HG03095 (cell line): ENCODE data around the gene PCDH9.

Source experiments
- ATAC-seq: cut with Tn5 transposase; IDR thresholded peaks from one replicate; pipeline ENCODE4 v1.9.1; 2021; ENCODE audit warnings: moderate library complexity; ENCODE audit not compliant: unreplicated experiment

PCDH9 gene

DNA sequence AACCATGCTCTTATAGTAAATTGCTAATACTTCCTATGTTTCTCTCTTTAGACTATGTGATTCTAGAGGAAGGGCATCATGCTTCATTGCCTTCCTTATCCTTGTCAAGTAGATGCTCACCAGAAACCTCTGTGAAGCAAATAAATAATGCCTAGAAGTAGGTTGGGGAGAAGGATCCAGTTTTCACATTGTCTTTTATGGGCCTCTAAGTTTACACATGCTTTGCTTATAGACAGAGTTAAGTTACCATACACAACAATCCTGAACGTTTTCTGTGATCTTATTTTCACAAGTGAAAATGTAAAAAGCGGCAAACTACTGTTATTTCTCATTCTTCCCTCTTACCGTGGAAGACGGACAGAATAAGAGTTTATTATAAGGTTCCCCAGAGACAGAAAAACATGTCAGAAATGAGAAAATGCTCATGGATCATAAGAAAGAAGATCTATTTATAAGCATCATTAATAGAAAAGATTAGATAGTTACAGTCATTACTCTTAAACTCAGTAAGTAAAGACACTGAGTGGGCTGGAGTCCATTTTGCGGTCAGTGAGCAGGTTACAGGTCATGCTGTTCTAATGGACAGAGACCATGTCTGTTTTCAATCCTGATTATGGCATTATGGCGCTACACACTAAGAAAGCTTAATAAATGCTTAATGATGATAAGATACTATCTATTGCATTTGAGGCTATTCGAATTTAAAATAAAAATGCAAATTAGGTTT lies 723.9 kb downstream of the PCDH9 start:
- ATAC-seq: no peak

DNA sequence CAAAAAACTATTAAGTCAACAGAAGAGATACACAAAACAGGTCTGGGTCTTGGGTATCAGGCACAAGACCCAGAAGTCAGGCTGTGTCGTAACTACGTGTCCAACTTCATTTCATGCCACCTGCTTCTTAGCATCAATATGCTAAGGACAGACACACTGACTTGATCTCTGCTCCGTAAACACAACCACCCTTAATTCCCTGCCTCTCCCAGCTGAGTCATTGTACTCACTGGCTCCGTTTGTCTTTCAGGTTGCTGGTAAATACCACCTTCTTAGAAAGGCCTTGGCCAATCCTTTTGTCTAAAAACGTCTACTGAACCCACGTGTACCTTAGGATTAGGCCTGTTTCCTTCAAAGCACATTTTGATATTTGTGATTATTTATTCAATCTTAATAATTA lies 726.2 kb downstream of the PCDH9 start:
- no peak for ATAC-seq

DNA sequence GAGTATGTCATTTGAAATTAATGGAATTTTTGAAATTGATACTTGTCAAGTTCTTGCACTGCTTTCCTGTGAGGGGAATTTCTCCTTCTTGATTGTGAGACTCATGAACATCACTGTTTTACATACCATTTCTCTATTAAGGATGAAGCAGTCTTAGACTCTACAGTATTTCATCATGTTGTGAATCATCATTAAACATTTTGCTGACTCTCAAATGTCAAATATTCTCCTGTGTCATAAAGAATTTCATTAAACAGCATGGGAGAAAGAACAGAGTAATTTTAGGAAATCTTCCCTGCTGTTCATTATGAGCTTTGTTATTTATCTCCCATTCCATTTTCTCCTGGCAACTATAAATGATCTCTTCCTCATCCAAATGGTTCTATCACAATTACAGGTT lies 729.0 kb downstream of the PCDH9 start:
- ATAC-seq: no peak

DNA sequence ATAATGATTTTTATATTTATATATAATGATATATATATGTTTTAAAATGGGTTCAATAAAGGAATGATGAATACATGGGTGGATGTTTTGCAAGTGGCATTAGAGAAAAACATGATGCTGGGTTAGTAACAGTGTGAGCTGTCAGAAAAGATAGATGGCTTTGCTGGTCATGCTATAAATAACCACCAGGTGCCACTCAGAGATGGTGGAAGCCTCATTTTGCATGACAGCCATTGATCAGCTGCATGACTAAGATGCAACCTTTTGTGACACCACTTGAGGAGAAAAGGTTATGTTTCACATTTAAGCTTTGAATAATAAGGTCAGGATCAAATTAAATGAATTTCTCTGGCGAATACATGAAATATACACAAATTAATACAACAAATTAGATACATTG lies 737.7 kb downstream of the PCDH9 start:
- ATAC-seq: no peak

DNA sequence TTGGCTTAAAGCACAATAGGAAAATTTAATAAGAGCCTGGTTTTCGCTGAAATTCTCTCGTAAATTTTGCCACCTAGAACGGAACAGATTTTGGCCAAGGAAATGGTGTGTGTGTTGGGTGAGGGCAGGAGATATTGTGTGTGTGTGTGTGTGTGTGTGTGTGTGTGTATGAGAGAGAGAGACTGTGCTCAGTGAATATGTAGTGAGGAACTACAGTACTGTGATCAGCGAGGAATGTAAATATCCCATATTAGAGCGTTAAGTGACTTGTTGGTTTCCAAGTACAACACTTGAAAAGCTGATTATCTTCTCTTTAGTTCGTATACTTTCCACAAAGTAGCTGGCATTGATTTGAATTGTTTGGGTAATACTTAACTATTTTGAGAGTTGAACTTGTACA lies 738.9 kb downstream of the PCDH9 start:
- no peak for ATAC-seq

DNA sequence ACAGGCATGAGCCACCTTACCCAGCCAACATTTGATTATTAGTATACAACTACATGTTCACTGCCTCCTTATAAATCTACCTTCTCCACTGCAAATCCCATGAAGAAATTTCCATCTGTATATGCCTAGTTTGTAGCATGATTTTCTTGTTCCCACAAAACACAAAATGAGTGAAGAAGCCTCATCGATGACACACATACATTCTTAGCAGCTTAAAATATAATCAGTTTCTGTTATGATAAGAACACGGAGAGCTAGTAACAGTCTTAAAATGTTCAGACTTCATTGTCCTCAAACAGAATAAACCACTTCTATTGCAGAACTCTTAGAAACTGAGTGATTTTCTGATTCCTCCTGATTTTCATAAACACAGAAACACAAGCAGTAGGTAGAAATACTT lies 740.5 kb downstream of the PCDH9 start:
- no peak for ATAC-seq

DNA sequence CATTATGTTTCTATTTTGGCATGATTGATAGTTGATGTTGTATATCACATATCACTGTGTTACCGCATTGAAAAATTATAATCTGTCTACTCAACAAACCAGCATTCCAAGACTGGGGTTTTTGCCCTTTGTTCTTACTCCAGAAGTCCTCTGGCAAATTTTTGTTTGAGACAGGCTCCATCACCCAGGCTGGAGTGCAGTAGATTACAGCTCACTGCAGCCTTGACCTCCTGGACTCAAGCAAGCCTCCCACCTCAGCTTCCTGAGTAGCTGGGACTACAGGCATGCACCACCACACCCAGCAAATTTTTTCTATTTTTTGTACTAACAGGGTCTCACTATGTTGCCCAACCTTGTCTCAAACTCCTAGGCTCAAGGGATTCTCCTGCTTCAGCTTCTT lies 741.0 kb downstream of the PCDH9 start:
- no peak for ATAC-seq

DNA sequence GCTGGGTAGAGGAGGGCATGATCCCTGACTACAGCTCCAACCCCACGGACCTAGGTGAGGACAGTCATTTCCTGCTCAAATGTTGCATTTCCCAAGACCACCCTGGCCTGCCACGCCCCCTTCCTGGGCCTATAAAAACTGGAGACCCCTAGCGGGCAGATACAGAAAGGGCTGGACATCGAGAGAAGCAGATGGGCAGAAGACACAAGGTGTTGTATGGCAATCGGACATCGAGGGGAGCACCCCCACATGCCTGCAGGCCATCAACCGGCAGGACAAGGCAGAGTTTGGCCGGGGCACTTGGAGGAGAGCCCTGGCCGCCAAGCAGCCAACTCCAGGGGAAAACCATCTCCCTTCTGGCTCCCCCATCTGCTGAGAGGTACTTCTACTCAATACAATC lies 746.4 kb downstream of the PCDH9 start:
- no peak for ATAC-seq

DNA sequence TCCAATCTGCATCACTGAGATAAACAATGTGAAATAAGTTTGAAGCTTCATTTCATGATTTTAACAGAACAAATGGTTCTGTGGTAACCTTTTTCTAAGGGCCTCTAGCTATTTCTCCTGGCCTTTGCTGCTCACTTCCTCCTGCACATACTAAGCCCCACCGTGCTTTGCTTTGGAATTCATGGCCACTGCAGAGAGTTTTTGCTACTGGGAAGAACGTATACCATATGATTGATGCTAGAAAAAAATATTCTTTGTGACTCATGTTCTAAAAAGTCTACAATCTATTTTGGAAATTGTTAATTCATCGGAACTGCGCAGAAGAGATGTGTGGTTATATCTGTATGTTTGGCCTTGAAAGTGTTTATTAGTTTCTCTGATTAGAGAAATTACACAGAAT lies 747.3 kb downstream of the PCDH9 start:
- no peak for ATAC-seq

DNA sequence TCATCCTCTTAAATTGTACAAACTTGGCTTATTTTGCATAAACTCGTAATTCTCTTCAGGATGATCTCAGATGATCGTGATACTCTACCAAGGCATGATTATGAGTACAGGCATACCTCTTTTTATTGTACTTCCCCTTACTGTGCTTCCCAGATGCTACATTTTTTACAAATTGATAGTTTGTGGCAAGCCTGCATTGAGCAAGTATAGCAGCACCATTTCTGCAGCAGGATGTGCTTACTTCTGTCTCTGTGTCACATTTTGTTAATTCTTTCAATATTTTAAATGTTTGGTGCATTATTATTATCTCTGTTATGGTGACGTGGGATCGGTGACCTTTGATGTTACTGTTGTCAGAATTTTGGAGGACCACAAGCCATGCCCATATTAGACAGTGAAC lies 752.3 kb downstream of the PCDH9 start:
- ATAC-seq: no peak

DNA sequence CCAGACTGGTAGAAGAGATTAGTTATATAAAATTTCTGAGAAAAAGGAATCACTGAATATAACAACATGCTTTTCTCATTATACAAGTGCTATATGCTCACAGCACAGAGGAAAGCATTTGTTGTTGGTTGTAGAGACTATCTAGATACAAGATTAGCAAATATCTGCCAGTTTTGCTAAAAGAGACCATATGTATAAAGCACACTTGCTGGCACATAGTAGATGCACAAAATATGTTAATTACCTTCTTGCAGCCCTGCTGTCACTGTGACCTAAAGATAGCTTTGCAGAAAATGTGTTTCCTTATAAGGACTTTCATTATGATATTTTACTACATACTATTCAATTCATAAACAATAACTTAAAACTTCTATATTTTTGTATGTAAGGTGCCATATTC lies 755.1 kb downstream of the PCDH9 start:
- ATAC-seq: no peak

DNA sequence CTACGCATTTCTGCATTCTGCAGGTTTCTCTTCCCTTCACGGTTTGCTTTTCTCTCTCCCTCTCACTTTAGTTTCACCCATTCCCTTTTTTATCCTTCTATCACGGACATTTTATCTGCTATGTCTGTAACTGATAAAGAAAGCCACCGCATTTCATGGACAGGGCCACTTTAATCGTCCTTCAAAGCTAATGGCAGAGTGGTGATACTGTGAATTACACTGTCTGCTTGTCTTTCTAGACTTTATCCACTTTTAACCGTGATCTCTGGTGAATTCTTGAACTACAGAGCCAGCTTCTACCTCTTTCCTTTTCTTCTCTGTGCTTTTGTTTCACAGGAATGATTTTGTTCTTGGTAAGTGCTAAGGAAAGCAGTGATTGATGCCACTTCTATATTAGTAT lies 760.4 kb downstream of the PCDH9 start:
- no peak for ATAC-seq

DNA sequence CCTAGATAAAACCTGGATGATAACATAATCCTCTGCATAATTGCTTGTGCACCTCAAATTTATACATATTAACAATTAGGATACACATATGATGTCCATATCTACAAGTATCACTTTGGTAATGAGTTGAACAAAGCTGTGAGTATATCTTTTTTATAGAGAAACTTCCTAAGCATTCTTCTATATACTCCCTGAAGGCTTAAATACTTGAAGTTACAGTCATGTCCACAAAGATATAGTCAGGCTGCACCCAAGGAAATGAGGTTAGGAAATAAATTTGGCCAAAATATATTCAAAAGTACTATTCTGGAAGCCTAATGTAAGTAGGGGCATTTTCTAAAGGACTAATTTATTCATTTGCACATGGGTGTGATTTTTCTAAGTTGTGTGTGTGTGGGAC lies 761.5 kb downstream of the PCDH9 start:
- no peak for ATAC-seq

DNA sequence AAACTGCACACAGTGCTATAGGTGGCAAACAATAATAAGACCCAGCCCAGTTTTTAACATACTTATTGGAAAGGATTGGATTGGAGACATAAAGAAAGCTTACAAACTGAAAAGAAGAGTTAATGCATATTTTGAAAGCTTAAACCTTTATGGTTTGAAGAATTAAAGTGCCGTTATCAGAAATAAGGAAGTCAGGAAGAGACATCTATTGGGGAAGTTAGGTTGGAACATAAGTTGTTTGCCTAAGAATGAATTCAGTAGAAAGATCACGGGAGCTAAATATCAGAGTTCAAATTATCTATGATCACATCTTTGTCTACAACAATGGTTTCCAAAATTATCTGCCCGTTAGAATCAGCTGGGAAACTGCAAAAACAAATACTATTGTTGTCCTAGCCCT lies 767.9 kb downstream of the PCDH9 start:
- no peak for ATAC-seq

DNA sequence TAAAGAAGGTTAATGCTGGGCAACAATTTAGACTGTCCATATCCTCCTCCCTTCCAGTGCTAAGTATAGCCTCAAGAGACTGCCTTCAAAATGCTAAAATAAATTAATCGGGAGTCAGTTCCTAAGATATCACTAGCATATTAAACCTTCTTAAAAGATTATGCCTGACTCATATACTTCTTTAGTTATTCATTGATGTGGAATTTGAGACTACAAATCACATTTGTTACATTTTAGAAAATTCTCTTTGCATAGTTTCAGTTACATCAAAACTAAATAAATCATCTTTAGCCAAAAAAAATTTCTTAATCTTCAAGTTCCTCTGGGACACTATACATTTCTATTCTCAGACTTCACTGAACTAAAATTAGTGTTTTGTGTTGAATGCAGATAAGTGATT lies 769.1 kb downstream of the PCDH9 start:
- no peak for ATAC-seq

DNA sequence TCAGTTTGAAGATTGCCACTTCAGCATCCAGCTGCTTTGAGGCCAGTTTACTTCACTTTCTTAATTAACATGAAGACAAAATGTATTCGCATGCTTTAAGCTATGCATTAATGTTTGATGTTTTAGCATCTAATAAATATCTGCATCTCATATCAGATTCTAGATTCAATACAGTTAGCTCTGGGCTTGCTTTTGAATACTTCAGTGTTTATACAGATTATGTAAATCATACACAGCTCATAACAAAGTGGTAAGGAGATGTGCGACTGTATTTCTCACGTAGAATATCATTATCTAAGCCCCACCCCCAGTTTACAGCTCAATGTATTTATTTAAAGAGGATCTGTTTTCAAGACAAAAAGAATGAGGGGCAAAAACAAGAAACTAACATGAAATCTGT lies 770.5 kb downstream of the PCDH9 start:
- no peak for ATAC-seq

DNA sequence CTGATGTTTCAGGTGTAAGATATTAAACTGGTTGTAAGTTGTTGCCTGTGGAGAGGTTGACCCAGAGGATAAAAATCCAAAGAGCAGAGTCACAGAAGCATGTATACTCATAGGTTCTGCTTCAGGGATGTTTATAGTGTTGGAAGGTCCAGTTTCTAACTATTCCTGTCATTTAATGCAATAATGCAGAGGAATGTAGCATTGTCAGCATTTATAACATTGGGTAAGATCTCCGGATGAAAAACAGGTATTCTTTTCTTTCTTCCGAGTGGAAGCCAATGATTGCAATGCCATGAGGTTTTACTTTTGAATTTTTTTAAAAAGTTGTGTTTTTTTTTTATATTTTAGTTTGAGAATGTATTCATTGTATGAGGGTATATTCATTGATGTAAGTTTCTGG lies 771.0 kb downstream of the PCDH9 start:
- ATAC-seq: no peak

DNA sequence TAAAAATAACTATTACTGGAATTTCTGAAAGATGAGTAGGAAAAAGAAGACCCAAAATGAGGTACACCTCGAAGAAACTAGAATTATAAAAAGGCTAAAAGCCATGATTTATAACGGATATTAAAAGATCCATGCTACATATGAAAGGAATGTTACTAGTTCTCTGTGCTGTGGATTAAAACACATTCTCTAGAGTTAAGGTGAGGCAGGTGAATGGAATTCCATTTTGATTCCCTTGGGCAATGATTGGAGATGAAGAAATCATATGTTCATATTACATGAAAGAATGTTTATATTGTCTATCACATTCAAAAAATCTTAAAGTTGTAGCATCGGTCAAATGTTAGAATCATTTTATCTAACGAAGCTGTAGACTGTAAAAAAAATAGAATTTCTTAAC lies 783.7 kb downstream of the PCDH9 start:
- ATAC-seq: no peak

DNA sequence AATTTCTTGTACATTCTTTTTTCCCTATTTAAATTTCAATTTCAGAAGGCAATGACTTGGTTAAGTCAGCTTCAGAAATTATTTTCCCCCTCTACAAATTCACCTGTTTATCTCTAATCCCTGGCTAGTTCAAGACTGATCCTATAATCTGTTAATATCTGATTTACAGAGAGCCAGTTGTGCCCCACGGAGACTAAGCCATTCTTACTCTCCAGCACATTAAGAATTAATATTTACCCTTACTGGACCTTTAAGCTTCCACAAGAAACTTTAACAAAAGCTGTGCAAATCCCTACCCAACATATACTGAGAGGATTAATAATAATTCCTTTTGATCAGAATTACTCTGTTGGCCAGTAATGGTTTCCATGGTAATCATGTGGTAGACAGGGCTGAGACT lies 786.2 kb downstream of the PCDH9 start:
- no peak for ATAC-seq

DNA sequence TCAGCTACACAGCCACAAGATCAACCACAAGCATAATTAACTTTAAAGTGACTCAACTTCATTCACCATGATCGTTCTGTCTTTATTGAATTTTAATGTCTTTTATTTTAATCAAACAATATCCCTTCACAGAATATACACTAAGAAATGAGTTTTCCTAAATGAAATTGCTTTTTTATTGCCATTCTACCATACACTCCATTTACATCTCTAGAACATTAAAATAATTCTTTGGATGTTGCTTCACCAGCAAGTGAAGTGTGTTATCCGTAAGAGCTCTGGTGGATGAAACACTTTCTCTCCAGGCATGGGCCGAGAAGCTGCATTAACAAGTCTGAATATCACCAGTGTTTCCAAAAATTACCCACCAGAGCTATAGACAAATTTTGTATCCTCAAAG lies 789.2 kb downstream of the PCDH9 start:
- no peak for ATAC-seq

DNA sequence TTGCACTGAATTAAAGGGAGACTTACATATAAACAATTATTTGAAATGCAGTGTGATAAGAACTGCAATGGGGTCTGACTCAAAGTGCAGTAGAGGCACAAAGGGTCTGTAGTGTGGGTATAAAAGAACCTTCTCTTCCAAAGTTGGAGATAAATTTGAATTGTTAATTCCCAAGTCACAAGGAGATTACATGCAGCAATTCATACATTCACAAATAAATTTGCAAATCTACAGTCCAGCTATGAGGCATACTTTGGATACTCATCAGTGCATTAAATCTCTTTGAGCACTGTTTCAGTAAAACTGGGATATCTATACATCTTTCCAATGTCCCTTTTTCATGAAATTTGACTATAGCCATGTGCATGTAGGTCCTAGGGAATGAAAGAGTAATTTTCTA lies 799.4 kb downstream of the PCDH9 start:
- no peak for ATAC-seq

DNA sequence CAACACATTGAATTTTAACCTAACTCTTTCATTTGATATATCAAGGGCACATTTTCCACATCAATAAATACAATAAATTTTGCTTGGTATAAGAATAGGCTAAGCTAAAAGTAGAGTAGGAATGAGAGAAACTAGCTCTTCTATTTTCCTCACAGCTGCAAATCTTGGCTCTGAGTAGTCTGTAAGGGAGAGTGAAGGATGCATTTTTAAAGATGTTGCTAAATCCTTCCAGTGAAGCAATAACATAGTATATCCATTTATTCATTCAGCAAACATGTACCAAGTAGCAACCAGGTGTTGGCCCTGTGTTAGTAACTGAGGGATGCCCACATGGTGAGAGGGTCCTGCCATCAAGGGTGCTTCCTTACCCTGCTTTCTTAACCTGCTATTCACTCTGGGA lies 799.9 kb downstream of the PCDH9 start:
- no peak for ATAC-seq

DNA sequence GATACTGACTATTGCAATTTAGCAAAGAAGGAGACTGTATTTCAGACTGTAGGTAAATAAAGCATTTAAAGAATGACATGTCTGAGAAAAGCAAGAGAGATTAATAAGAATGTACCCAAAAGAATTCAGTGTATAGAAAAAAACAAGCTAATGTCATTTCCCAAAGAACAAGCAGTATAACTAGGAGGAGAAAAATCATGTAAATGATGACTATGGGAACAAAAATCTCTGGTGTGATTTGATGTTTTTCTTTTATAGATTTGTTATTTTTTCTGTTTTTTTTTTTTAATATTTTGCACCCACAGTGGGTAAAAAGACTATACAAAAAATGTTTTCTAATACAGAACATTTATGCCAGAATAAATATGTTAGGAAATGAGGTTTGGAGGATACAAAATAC lies 801.0 kb downstream of the PCDH9 start:
- ATAC-seq: no peak

DNA sequence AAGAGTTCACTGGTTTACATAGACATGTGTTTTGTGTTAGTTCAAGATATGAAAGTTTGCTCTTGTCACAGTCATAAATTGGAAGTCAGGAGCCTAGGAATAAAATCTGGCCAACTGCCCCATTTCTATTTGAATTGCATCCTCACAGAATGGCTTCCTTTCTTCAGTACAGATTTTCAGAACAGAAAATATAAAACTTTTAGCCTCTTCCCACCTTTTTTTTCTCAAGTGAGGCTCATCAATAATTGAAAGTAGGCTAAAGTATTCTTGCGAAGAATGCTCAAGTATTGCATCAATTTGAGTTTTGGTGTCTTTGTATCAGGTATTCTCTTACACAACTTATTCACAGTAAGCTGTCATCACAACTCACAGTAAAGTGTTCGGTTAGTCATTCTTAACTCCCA lies 802.7 kb downstream of the PCDH9 start:
- ATAC-seq: no peak
